ENCODE results near the gene ANK2. TPM values are rescaled to one million over a fixed set of nuclear protein-coding genes. Genes with fewer than 3 reads are reported as not detected.

ANK2 gene
- total RNA-seq, 2 experiments from 2014 or later, result 0.36 TPM; not detected in 1

DNA sequence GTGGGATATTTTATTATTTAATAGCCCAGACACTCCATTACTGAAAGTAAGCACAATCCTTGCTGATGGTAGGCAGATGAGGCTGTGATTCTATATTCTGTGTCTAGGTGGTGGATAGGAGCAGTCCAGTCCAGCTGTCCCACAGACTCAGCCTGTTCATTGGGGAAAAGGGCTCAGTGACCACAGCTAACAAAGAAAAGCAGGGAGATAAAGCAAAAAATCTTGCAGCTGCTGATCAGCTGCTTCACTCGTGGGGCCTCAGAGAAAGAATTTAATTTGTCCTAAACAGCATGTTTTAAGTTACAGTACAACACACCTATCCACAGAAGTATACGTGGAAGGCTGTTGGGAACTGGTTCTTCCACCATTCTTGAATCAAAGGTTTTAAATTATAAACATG, 40.7 kb upstream of the ANK2 start:
- no peak for DNase-seq
- Histone ChIP-seq H3K27ac (ENCODE audit: low read depth in 1 of 2, low read length in 2 of 2) (no peak overlapping the region), H3K4me3 (ENCODE audit: low read length) (no peak overlapping the region), H3K4me1 (ENCODE audit: insufficient read depth, low read length) (no peaks in the 10 kb centered on the region), H3K36me3 (ENCODE audit: insufficient read depth, low read length) (no peaks in the 10 kb centered on the region), H3K27me3 (ENCODE audit: control insufficient read depth in 1 of 2, insufficient read depth in 2 of 2, low read length in 2 of 2) (no peaks in the 10 kb centered on the region), H3K9me3 (ENCODE audit: control insufficient read depth in 1 of 2, insufficient read depth in 1 of 2, low read length in 2 of 2) (no peaks in the 10 kb centered on the region)
- TF ChIP-seq, protein P1, sequence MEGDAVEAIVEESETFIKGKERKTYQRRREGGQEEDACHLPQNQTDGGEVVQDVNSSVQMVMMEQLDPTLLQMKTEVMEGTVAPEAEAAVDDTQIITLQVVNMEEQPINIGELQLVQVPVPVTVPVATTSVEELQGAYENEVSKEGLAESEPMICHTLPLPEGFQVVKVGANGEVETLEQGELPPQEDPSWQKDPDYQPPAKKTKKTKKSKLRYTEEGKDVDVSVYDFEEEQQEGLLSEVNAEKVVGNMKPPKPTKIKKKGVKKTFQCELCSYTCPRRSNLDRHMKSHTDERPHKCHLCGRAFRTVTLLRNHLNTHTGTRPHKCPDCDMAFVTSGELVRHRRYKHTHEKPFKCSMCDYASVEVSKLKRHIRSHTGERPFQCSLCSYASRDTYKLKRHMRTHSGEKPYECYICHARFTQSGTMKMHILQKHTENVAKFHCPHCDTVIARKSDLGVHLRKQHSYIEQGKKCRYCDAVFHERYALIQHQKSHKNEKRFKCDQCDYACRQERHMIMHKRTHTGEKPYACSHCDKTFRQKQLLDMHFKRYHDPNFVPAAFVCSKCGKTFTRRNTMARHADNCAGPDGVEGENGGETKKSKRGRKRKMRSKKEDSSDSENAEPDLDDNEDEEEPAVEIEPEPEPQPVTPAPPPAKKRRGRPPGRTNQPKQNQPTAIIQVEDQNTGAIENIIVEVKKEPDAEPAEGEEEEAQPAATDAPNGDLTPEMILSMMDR (IDR thresholded peaks at IDR 0.05), result no peak
- Mint-ChIP-seq H3K27me3 (no peaks in the 10 kb centered on the region), H3K4me1 (ENCODE audit: low read depth) (no peaks in the 10 kb centered on the region), H3K9me3 (no peaks in the 10 kb centered on the region), H3K36me3 (ENCODE audit: low read depth) (no peaks in the 10 kb centered on the region), H3K27ac (no peak overlapping the region), H3K4me3 (no peak overlapping the region)
- no peak for ATAC-seq (ENCODE audit: poor library complexity)
- ChIA-PET CTCF (interaction anchor here (1.7 kb wide), 1 partner anchor 9 kb away, joined by 6 read pairs; no protein-coding TSS in a partner anchor), POLR2A (no interaction called here)
- intact Hi-C loops (cut with DNase I, micrococcal nuclease), result no loop called here

DNA sequence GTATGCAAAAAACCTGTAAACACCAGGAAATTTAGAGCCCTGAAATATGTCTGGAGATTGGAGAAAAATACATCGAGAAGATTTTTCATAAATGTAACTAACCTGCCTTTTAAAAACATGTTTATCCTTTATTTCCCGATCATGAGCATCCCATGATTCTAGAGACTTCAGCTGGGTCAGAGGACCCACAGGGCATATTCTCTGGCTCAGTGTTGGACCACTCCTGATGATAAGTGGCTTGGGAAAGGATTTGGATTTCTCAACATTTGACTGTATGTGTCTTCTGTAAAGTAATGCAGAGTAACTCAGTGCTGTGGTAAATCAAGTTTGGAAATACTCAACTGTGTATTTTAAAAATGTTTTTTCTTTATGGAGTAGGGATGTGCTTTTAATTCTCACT, 40.0 kb upstream of the ANK2 start:
- no peak overlapping the region for H3K4me3 Mint-ChIP-seq
- Histone ChIP-seq H3K4me3 (ENCODE audit: low read length) (no peak overlapping the region), H3K9me3 (ENCODE audit: control insufficient read depth in 1 of 2, insufficient read depth in 1 of 2, low read length in 2 of 2) (no peaks in the 10 kb centered on the region), H3K27ac (ENCODE audit: low read depth in 1 of 2, low read length in 2 of 2) (no peak overlapping the region), H3K36me3 (ENCODE audit: insufficient read depth, low read length) (no peaks in the 10 kb centered on the region), H3K4me1 (ENCODE audit: insufficient read depth, low read length) (no peaks in the 10 kb centered on the region), H3K27me3 (ENCODE audit: control insufficient read depth in 1 of 2, insufficient read depth in 2 of 2, low read length in 2 of 2) (no peaks in the 10 kb centered on the region)
- H3K27me3 Mint-ChIP-seq, result no peaks in the 10 kb centered on the region
- H3K36me3 Mint-ChIP-seq (ENCODE audit: low read depth), result no peaks in the 10 kb centered on the region
- TF ChIP-seq, protein P1 (IDR thresholded peaks at IDR 0.05), result no peak
- intact Hi-C loops (cut with DNase I, micrococcal nuclease), result no loop called here
- ATAC-seq (ENCODE audit: poor library complexity) (no peak), DNase-seq (no peak)
- CTCF ChIA-PET, result no interaction called here
- H3K27ac Mint-ChIP-seq, result no peak overlapping the region
- POLR2A ChIA-PET, result no interaction called here
- no peaks in the 10 kb centered on the region for H3K9me3 Mint-ChIP-seq
- no peaks in the 10 kb centered on the region for H3K4me1 Mint-ChIP-seq (ENCODE audit: low read depth)

DNA sequence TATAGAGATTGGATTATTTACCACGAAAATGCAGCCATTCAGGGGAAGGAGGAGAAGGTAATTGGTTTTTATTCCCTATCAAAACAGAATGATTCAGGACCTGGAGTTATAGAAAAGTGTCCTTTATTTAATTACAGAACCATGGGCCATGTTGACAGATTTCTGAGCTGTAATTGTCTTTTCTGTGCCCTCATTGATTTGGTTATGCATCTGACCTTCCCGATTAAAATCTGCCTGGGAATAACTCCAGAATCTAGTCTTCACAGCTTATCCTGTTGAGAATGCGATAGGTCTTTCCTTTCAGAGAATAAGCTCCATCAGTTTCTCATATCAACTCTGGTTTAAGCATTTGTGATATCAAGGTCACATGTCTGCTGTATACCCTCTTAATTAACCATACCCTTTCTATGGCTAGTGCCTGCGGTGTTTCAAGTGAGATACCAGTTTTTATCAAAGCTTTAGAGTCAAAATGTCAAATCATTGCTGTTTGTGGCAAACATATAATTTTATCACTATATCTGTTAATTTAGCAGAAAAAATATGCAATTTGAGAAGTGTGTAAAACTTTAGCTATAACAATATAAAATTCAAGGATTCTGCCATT, 37.2 kb upstream of the ANK2 start:
- ATAC-seq (ENCODE audit: poor library complexity) (no peak), DNase-seq (no peak)
- Histone ChIP-seq H3K4me3 (ENCODE audit: low read length) (no peak overlapping the region), H3K36me3 (ENCODE audit: insufficient read depth, low read length) (no peaks in the 10 kb centered on the region), H3K4me1 (ENCODE audit: insufficient read depth, low read length) (no peaks in the 10 kb centered on the region), H3K27ac (ENCODE audit: low read depth in 1 of 2, low read length in 2 of 2) (no peak overlapping the region), H3K9me3 (ENCODE audit: control insufficient read depth in 1 of 2, insufficient read depth in 1 of 2, low read length in 2 of 2) (no peaks in the 10 kb centered on the region), H3K27me3 (ENCODE audit: control insufficient read depth in 1 of 2, insufficient read depth in 2 of 2, low read length in 2 of 2) (no peaks in the 10 kb centered on the region)
- intact Hi-C loops (cut with DNase I, micrococcal nuclease), result no loop called here
- ChIA-PET CTCF (no interaction called here), POLR2A (no interaction called here)
- Mint-ChIP-seq H3K27me3 (no peaks in the 10 kb centered on the region), H3K27ac (no peak overlapping the region), H3K4me3 (no peak overlapping the region), H3K36me3 (ENCODE audit: low read depth) (no peaks in the 10 kb centered on the region), H3K4me1 (ENCODE audit: low read depth) (no peaks in the 10 kb centered on the region), H3K9me3 (no peaks in the 10 kb centered on the region)
- TF ChIP-seq, protein P1 (IDR thresholded peaks at IDR 0.05), result no peak

Data from CD4-positive, alpha-beta T cell (primary cell).